ENCODE results near the gene CFHR5.
"Not testable (repeated sequence)": the region's sequence is repeated elsewhere in the genome, so short reads cannot be mapped to it uniquely, and the experiment has no call there.

The CFHR5 gene

DNA sequence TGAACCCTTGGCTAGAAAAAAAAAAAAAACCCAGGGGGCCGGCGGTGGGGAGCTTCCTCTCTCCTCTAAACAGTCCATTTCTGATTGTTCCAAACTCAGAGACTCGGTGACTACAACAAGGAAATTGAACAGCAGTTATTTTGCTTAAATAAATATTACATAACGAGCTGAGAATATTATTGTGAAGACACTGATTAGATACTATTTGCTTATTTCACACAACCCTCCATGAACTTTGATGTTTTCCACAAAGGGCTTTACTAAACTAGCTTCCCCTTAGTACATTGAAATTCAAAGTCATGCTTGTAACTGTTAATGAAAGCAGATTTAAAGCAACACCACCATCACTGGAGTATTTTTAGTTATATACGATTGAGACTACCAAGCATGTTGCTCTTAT is at the start of gene CFHR5:
Gene CFHR5 (plus strand): TSS at position 279 of the 400 bp plus-strand sequence. CDS start 109 bp downstream, at position 388.
- no peak for DNase-seq (ENCODE audit: low read depth in 2 of 2)

GRCh38 chr1:196932853-196933252 is 44.5 kb upstream of the CFHR5 start:
- not testable (repeated sequence) for DNase-seq (ENCODE audit: low read depth in 2 of 2)

DNA sequence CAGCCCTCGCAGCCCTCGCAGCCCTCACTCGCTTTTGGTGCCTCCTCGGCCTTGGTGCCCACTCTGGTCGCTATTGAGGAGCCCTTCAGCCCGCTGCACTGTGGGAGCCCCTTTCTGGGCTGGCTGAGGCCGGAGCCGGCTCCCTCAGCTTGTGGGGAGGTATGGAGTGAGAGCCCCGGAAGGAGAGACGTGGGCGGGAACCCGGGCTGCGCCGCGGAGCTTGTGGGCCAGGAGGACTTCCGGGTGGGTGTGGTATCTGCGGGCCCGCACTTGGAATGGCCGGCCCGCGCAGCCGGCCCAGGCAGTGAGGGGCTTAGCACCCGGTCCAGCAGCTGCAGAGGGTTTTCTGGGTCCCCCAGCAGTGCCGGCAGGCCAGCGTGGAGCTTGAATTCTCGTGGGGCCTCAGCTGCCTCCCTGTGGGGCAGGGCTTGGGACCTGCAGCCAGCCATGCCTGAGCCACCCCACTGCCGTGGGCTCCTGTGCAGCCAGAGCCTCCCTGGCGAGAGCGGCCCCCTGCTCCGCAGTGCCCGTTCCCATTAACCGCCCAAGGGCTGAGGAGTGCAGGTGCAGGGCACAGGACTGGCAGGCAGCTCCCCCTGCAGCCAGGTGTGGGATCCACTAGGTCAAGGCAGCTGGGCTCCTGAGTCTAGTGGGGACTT is 43.7 kb upstream of the CFHR5 start:
- no peak for DNase-seq (ENCODE audit: low read depth in 2 of 2)

DNA sequence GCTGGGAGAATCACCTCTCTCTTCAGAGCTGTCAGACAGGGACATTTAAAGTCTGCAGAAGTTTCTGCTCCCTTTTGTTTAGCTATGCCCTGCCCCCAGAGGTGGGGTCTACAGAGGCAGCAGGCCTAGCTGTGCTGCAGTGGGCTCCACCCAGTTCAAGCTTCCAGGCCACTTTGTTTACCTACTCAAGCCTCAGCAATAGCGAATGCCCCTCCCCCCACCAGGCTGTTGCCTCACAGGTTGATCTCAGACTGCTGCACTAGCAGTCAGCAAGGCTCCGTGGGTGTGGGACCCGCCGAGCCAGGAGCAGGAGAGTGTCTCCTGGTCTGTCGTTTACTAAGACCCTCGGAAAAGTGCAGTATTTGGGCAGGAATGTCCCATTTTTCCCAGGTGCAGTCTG is 35.9 kb upstream of the CFHR5 start:
- not testable (repeated sequence) for DNase-seq (ENCODE audit: low read depth in 2 of 2)

DNA sequence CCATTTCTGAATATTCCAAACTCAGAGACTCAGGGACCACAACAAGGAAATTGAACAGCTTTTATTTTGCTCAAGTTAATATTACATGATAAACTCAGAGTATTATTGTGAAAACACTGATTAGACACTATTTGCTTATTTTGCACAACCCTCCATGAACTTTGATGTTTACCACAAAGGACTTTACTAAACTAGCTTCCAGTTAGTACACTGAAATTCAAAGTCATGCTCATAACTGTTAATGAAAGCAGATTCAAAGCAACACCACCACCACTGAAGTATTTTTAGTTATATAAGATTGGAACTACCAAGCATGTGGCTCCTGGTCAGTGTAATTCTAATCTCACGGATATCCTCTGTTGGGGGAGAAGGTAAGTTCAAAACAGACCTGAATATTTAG is 33.8 kb upstream of the CFHR5 start, which contains the start of gene CFHR2:
Gene CFHR2 (plus strand): TSS at position 171 of the 400 bp plus-strand sequence. CDS start 143 bp downstream, at position 314.
- not testable (repeated sequence) for DNase-seq (ENCODE audit: low read depth in 2 of 2)

GRCh38 chr1:196951711-196952394 is 25.5 kb upstream of the CFHR5 start:
- DNase-seq (ENCODE audit: low read depth in 2 of 2): no peak

DNA sequence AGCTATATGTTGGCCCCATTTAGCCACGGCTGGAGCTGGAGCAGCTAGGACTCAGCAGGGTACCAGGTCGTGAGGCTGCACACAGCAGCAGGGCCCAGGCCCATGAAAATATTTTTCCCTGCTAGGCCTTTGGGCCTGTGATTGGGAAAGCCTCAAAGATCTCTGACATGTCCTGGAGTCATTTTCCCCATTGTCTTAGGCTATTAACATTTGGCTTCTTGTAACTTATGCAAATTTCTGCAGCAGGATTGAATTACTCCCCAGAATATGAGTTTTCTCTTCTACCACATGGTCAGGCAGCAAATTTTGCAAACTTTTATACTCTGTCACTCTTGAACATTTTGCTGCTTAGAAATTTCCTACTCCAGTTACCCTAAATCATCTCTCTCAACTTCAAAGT is 22.6 kb upstream of the CFHR5 start:
- no peak for DNase-seq (ENCODE audit: low read depth in 2 of 2)

DNA sequence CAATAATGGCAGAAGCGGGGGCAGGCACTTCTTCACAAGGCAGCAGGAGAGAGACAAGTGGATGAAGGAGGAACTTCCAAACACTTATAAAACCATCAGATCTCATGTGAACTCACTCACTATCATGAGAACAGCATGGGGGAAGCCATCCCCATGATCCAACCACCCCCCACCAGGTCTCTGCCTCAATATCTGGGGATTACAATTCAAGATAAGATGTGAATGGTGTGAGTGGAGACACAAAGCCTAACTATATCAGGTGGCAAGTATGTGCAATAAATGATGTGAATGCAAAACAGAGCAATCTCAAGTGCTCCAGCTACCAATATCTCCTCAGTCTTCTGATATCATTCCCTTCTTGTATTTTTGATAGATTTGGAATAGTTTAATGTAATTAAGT is 21.4 kb upstream of the CFHR5 start:
- no peak for DNase-seq (ENCODE audit: low read depth in 2 of 2)

- DNase-seq (ENCODE audit: low read depth in 2 of 2): no peak
Measured at GRCh38 chr1:196960854-196961253, 16.5 kb upstream of the CFHR5 start.

- DNase-seq (ENCODE audit: low read depth in 2 of 2): no peak
Measured at GRCh38 chr1:196970182-196970581, 7.2 kb upstream of the CFHR5 start.

GRCh38 chr1:196976278-196976677 is 1.1 kb upstream of the CFHR5 start:
- DNase-seq (ENCODE audit: low read depth in 2 of 2): no peak

DNA sequence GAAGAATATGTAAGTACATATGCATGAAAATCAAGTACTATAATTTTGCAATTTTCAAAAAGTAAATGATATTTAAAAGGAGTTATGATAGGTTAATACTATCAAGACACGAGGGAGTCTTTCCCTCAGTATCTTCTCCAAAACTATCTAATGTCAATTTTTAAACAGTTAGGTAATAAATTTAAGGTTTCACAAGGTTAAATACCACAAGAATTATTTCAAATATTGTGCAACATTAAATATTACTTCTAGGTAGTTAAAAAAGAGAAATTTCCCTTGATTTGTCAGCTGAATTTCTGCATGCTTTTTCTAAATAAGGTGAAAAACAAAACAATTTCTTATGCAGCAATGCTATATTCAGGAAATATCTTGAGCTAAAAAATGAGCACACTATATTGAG is 3.5 kb downstream of the CFHR5 start:
- no peak for DNase-seq (ENCODE audit: low read depth in 2 of 2)

DNA sequence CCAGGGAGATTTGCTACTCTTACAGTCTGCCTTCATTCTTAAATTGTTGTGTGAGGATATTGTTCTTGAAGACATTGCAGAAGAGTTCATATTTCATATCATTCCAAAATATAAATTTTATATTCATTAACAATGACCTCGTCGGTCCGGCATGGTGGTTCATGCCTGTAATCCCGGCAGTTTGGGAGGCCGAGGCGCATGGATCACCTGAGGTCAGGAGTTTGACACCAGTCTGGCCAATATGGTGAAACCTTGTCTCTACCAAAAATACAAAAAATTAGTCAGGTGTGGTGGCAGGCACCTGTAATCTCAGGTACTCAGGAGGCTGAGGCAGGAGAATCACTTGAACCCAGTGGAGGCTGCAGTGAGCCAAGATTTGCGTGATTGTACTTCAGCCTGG is 4.9 kb downstream of the CFHR5 start:
- not testable (repeated sequence) for DNase-seq (ENCODE audit: low read depth in 2 of 2)

DNA sequence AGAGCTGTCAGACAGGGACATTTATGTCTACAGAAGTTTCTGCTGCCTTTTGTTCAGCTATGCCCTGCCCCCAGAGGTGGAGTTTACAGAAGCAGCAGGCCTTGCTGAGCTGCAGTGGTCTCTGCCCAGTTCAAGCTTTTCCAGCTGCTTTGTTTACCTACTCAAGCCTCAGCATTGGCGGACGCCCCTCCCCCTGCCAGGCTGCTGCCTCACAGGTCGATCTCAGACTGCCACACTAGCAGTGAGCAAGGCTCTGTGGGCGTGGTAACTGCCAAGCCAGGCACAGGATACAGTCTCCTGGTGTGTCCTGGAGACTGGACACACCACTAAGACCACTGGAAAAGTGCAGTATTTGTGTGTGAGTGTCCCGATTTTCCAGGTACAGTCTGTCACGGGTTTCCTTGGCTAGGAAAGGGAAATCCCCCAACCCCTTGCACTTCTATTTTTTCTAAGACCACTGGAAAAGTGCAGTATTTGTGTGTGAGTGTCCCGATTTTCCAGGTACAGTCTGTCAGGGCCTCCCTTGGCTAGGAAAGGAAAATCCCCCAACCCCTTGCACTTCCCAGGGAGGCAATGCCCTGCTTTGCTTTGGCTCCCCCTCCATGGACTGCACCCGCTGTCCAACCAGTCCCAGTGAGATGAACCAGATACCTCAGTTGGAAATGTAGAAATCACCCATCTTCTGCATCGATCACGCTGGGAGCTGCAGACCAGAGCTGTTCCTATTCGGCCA is 14.7 kb downstream of the CFHR5 start:
- DNase-seq (ENCODE audit: low read depth in 2 of 2): not testable (repeated sequence)

- no peak for DNase-seq (ENCODE audit: low read depth in 2 of 2)
Measured at GRCh38 chr1:196993916-196994315, 16.6 kb downstream of the CFHR5 start.

DNA sequence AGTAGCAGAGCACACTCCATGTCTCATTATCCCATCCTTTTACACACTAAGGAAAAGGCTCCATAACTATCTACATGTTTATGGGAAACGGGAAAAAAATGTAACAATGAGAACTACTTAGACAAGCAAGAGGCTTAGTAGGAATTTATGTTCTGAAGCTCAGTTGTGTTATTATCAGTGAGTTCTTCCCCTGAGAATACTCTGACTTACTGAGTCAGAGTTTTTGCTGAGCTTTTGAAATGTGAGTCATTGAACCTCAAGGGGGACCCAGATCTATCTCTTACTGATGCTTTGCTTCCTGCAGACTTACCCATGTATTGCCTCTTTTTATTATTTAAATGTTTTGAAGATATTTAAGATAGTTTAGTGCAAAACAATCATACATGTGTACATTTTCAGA is 20.1 kb downstream of the CFHR5 start:
- DNase-seq (ENCODE audit: low read depth in 2 of 2): no peak

DNA sequence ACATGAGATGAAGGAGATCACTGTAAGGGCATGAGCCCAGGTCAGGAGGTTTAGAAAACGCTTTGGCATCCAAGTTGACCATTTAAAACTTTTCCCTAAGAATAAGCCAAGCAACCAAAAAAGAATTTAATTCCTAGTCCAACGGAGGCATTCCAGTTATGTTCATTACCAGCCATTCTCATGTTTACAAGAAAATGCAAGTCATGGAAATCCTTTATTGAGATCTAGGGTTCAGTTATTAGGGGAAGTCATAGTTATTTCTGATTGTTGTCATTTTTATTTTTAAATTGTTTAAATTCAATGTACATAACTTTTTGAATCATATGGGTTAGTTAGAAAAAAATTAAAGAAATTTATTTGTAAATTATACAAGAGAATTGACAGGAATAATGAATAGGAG is 24.5 kb downstream of the CFHR5 start:
- no peak for DNase-seq (ENCODE audit: low read depth in 2 of 2)

DNA sequence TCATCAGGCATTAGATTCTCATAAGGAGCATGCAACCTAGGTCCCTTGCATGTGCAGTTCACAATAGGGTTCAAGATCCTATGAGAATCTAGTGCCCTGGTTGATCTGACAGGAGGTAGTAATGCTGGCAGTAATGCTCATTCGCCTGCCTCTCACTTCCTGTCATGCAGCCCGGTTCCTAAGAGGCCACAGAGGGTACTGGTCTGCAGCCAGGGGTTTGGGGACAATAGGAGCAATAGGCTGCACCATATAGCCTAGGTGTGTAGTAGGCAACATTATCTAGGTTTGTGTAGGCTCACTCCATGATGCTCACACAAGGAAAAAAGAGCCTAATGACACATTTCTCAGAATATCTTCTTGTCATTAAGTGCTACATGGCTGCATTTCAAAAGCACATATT is 25.8 kb downstream of the CFHR5 start:
- DNase-seq (ENCODE audit: low read depth in 2 of 2): no peak

DNA sequence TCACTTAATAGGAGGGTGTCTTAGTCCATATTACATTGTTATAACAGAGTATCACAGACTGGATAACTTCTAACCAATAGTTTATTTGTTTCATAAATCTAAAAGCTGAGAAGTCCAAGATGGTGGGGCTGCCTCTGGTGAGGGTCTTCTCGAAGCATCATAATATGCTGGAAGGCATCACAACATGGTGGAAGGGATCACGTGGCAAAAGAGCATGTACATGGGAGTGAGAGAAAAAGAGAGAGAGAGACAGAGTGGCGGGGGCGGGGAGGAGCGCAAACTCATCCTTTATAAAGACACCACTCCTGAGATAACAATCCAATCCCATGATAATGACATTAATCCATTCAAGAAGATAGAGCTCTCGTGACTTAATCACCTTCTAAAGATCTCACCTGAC is 31.5 kb downstream of the CFHR5 start:
- no peak for DNase-seq (ENCODE audit: low read depth in 2 of 2)

- no peak for DNase-seq (ENCODE audit: low read depth in 2 of 2)
Measured at GRCh38 chr1:197011614-197012013, 34.3 kb downstream of the CFHR5 start.

DNA sequence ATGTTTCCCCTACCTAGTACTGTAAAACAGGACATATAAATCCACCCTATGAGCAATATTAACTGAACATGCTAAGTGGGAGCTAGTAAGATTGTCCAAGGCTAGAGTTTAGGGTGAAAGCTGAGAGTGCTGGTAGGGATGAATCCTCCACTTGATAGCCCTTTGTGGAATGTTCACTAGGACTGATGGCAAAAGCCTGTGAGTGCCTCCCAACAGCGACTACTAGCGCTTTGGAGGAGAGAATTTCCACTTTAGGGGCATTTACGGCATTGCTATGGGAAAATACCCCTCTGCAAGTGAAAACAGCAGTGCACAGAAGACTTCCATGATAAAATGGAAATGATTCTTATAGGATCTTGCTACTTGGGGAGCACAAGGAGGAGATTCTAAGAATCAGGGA is 35.9 kb downstream of the CFHR5 start:
- DNase-seq (ENCODE audit: low read depth in 2 of 2): no peak

GRCh38 chr1:197016751-197017150 is 39.4 kb downstream of the CFHR5 start:
- no peak for DNase-seq (ENCODE audit: low read depth in 2 of 2)
